Natural killer cell treated with Interleukin-12 subunit alpha and Interleukin-12 subunit beta and Interleukin-15 and Interleukin-18, amount 100 ng/mL, for 72 hours (primary cell): ENCODE results near the gene RTP3. TPM values are rescaled to one million over a fixed set of nuclear protein-coding genes. Genes with fewer than 3 reads are reported as not detected.
"Not testable (repeated sequence)": the region's sequence is repeated elsewhere in the genome, so short reads cannot be mapped to it uniquely, and the experiment has no call there.

Source experiments
- ATAC-seq, 2 donors: fragments of 150-1000 bp; cut with Tn5 transposase in 1 of 2; sonication (Bioruptor Pico), chemical (Tn5 transposase) in 1 of 2; 2 replicates each; pipeline ENCODE4 v1.10.0; 2021
- DNase-seq: peaks from one replicate; pipeline ENCODE4 v3.0.0; 2022; ENCODE audit warnings: low spot score
- H3K27ac Mint-ChIP-seq, 2 donors: 1 replicate in 1 of 2; 2 replicates in 1 of 2; pipeline ENCODE4 v1.8.0; 2022; ENCODE audit warnings: mixed read lengths in 2 of 2, mild to moderate bottlenecking in 1 of 2, moderate library complexity in 1 of 2
- H3K27me3 Mint-ChIP-seq, 2 donors: 1 replicate in 1 of 2; 2 replicates in 1 of 2; pipeline ENCODE4 v1.8.0; 2022; ENCODE audit warnings: mixed read lengths in 2 of 2
- H3K36me3 Mint-ChIP-seq: one replicate; pipeline ENCODE4 v1.8.0; 2022; ENCODE audit warnings: mixed read lengths
- H3K4me1 Mint-ChIP-seq, 2 donors: 1 replicate in 1 of 2; 2 replicates in 1 of 2; pipeline ENCODE4 v1.8.0; 2022; ENCODE audit warnings: low read depth in 2 of 2, mixed read lengths in 2 of 2, mild to moderate bottlenecking in 1 of 2
- H3K4me3 Mint-ChIP-seq: one replicate; pipeline ENCODE4 v1.8.0; 2022; ENCODE audit warnings: mixed read lengths
- H3K9me3 Mint-ChIP-seq: 2 replicates; pipeline ENCODE4 v1.8.0; 2022; ENCODE audit warnings: mixed read lengths
- total RNA-seq, 2 donors: library from RNA; stranded (reverse); gene quantifications; one replicate each; pipeline ENCODE4 v1.2.3, GENCODE V29; 2022

The RTP3 gene
- total RNA-seq, 2 donors from 2014 or later, result not detected

GRCh38 chr3:46491089-46492070, 6.4 kb upstream of the RTP3 start:
- no peak for DNase-seq
- Mint-ChIP-seq H3K9me3 (no peaks in the 10 kb centered on the region), H3K27me3 (peaks cover 3 to 5% of the 10 kb centered on the region in 2 donors), H3K4me3 (no peak overlapping the region), H3K4me1 (peaks cover 7 to 9% of the 10 kb centered on the region in 2 donors), H3K27ac (no peak overlapping the region), H3K36me3 (no peaks in the 10 kb centered on the region)
- no peak for ATAC-seq

GRCh38 chr3:46492890-46493547, 4.8 kb upstream of the RTP3 start:
- no peak overlapping the region for H3K27ac Mint-ChIP-seq
- ATAC-seq (no peak), DNase-seq (no peak)
- H3K27me3 Mint-ChIP-seq, result peaks cover under 1 to 3% of the 10 kb centered on the region in 2 donors
- no peaks in the 10 kb centered on the region for H3K36me3 Mint-ChIP-seq
- H3K4me3 Mint-ChIP-seq, result no peak overlapping the region
- H3K4me1 Mint-ChIP-seq, result peaks cover 7 to 9% of the 10 kb centered on the region in 2 donors
- H3K9me3 Mint-ChIP-seq, result no peaks in the 10 kb centered on the region

GRCh38 chr3:46494491-46494890, 3.3 kb upstream of the RTP3 start:
- not testable (repeated sequence) for H3K36me3 Mint-ChIP-seq, H3K4me1 Mint-ChIP-seq, H3K27me3 Mint-ChIP-seq, H3K4me3 Mint-ChIP-seq, H3K9me3 Mint-ChIP-seq, DNase-seq, H3K27ac Mint-ChIP-seq, ATAC-seq

GRCh38 chr3:46495901-46496456, 1.8 kb upstream of the RTP3 start:
- H3K9me3 Mint-ChIP-seq, result no peaks in the 10 kb centered on the region
- H3K27me3 Mint-ChIP-seq, result no peaks in the 10 kb centered on the region
- ATAC-seq (no peak), DNase-seq (no peak)
- no peaks in the 10 kb centered on the region for H3K4me1 Mint-ChIP-seq
- no peak overlapping the region for H3K27ac Mint-ChIP-seq
- H3K4me3 Mint-ChIP-seq, result no peak overlapping the region
- H3K36me3 Mint-ChIP-seq, result no peaks in the 10 kb centered on the region

GRCh38 chr3:46496746-46497555, 825 bp upstream of the RTP3 start:
- Mint-ChIP-seq H3K9me3 (no peaks in the 10 kb centered on the region), H3K4me3 (no peak overlapping the region), H3K27ac (no peak overlapping the region), H3K36me3 (no peaks in the 10 kb centered on the region), H3K27me3 (no peaks in the 10 kb centered on the region), H3K4me1 (no peaks in the 10 kb centered on the region)
- ATAC-seq (peak in 1 of 2 donors; percentile 45), DNase-seq (no peak)

- ATAC-seq (no peak), DNase-seq (no peak)
- H3K27ac Mint-ChIP-seq, result no peak overlapping the region
- H3K36me3 Mint-ChIP-seq, result no peaks in the 10 kb centered on the region
- no peak overlapping the region for H3K4me3 Mint-ChIP-seq
- H3K27me3 Mint-ChIP-seq, result no peaks in the 10 kb centered on the region
- H3K4me1 Mint-ChIP-seq, result peaks cover 2 to 5% of the 10 kb centered on the region in 2 donors
- H3K9me3 Mint-ChIP-seq, result no peaks in the 10 kb centered on the region
Observed at GRCh38 chr3:46498916-46499519, 1.2 kb downstream of the RTP3 start.

- no peak overlapping the region for H3K27ac Mint-ChIP-seq
- H3K4me1 Mint-ChIP-seq, result peaks cover 9 to 10% of the 10 kb centered on the region in 2 donors
- H3K9me3 Mint-ChIP-seq, result no peaks in the 10 kb centered on the region
- no peak for ATAC-seq
- H3K27me3 Mint-ChIP-seq, result peaks cover 0 to 2% of the 10 kb centered on the region in 2 donors
- H3K4me3 Mint-ChIP-seq, result no peak overlapping the region
- H3K36me3 Mint-ChIP-seq, result no peaks in the 10 kb centered on the region
- no peak for DNase-seq
Observed at GRCh38 chr3:46500656-46501635, 3.2 kb downstream of the RTP3 start.

- Mint-ChIP-seq H3K4me3 (no peak overlapping the region), H3K4me1 (peaks cover 9 to 10% of the 10 kb centered on the region in 2 donors), H3K9me3 (no peaks in the 10 kb centered on the region), H3K27ac (no peak overlapping the region), H3K27me3 (peaks cover 0 to 5% of the 10 kb centered on the region in 2 donors), H3K36me3 (no peaks in the 10 kb centered on the region)
- ATAC-seq, result no peak
- DNase-seq, result no peak
Observed at GRCh38 chr3:46501702-46502101, 3.9 kb downstream of the RTP3 start.

GRCh38 chr3:46503200-46503874, 5.6 kb downstream of the RTP3 start:
- Mint-ChIP-seq H3K9me3 (no peaks in the 10 kb centered on the region), H3K4me3 (no peak overlapping the region), H3K27ac (no peak overlapping the region), H3K27me3 (peaks cover 0 to 6% of the 10 kb centered on the region in 2 donors), H3K4me1 (peaks cover 9 to 10% of the 10 kb centered on the region in 2 donors), H3K36me3 (no peaks in the 10 kb centered on the region)
- ATAC-seq (no peak), DNase-seq (no peak)

- no peak overlapping the region for H3K27ac Mint-ChIP-seq
- peaks cover 0 to 9% of the 10 kb centered on the region in 2 donors for H3K27me3 Mint-ChIP-seq
- no peak overlapping the region for H3K4me3 Mint-ChIP-seq
- no peaks in the 10 kb centered on the region for H3K9me3 Mint-ChIP-seq
- ATAC-seq (no peak), DNase-seq (no peak)
- H3K36me3 Mint-ChIP-seq, result no peaks in the 10 kb centered on the region
- peaks cover 9 to 10% of the 10 kb centered on the region in 2 donors for H3K4me1 Mint-ChIP-seq
Observed at GRCh38 chr3:46504789-46505188, 7.0 kb downstream of the RTP3 start.

- H3K27ac Mint-ChIP-seq, result no peak overlapping the region
- no peak for DNase-seq
Observed at GRCh38 chr3:46505953-46506352, 8.2 kb downstream of the RTP3 start.

GRCh38 chr3:46506526-46506925, 8.8 kb downstream of the RTP3 start:
- H3K4me1 Mint-ChIP-seq, result peaks cover 9 to 10% of the 10 kb centered on the region in 2 donors
- no peak overlapping the region for H3K27ac Mint-ChIP-seq
- DNase-seq, result no peak
- H3K36me3 Mint-ChIP-seq, result no peaks in the 10 kb centered on the region
- ATAC-seq, result no peak
- H3K4me3 Mint-ChIP-seq, result no peak overlapping the region
- H3K27me3 Mint-ChIP-seq, result peaks cover 12 to 13% of the 10 kb centered on the region in 2 donors
- no peaks in the 10 kb centered on the region for H3K9me3 Mint-ChIP-seq

More at GRCh38 chr3:46505953-46506352, 8.2 kb downstream of the RTP3 start:
- Mint-ChIP-seq H3K27me3 (peaks cover 6 to 11% of the 10 kb centered on the region in 2 donors), H3K36me3 (no peaks in the 10 kb centered on the region), H3K9me3 (no peaks in the 10 kb centered on the region), H3K4me1 (peaks cover 9 to 10% of the 10 kb centered on the region in 2 donors), H3K4me3 (no peak overlapping the region)
- ATAC-seq, result no peak
